HepG2 (cell line): ENCODE measurements around the gene CEP97. TPM values are rescaled to one million over a fixed set of nuclear protein-coding genes. Genes with fewer than 3 reads are reported as not detected.

Experiments used
- FIP1L1 ChIP-seq: fragments of 200-400 bp; formaldehyde crosslinking; IDR thresholded peaks from 2 replicates; pipeline ENCODE4 v1.6.1; 2018; ENCODE audit warnings: low read depth, mild to moderate bottlenecking, low read length, moderate library complexity, borderline replicate concordance; ENCODE audit not compliant: insufficient read depth
- FOXA3 ChIP-seq: IDR thresholded peaks from 2 replicates; pipeline ENCODE4 v1.6.1; 2016; ENCODE audit warnings: missing genetic modification reagents, missing compliant biosample characterization
- FOXK1 ChIP-seq: sonication (generic); formaldehyde crosslinking; IDR thresholded peaks from 2 replicates; pipeline ENCODE4 v1.4.0; 2020; ENCODE audit warnings: low read depth, missing genetic modification reagents, borderline replicate concordance
- KDM3A ChIP-seq: IDR thresholded peaks from 2 replicates; pipeline ENCODE4 v1.6.1; 2018; ENCODE audit warnings: low read depth, missing compliant biosample characterization
- KDM6A ChIP-seq: IDR thresholded peaks from 2 replicates; pipeline ENCODE4 v1.6.1; 2016; ENCODE audit warnings: low read depth
- NKX3-1 ChIP-seq: sonication (generic); formaldehyde crosslinking; IDR thresholded peaks from 2 replicates; pipeline ENCODE4 v1.5.0; 2020; ENCODE audit warnings: missing genetic modification reagents
- RBAK ChIP-seq: sonication (generic); formaldehyde crosslinking; IDR thresholded peaks from 2 replicates; pipeline ENCODE4 v1.5.1; 2020; ENCODE audit warnings: mild to moderate bottlenecking, missing genetic modification reagents
- SAFB2 ChIP-seq: sonication (generic); formaldehyde crosslinking; IDR thresholded peaks from 2 replicates; pipeline ENCODE4 v1.5.1; 2020; ENCODE audit warnings: missing genetic modification reagents, low read depth, mild to moderate bottlenecking, borderline replicate concordance
- SSRP1 ChIP-seq: IDR thresholded peaks from 2 replicates; pipeline ENCODE4 v1.6.1; 2016; ENCODE audit warnings: control low read depth
- TCF7L2 ChIP-seq: IDR thresholded peaks from 2 replicates; pipeline ENCODE4 v1.6.1; 2011; ENCODE audit warnings: mild to moderate bottlenecking, low read depth, low read length, moderate library complexity
- TRAFD1 ChIP-seq: sonication (generic); formaldehyde crosslinking; IDR thresholded peaks from 2 replicates; pipeline ENCODE4 v1.5.1; 2020; ENCODE audit warnings: missing genetic modification reagents, mild to moderate bottlenecking, borderline replicate concordance
- WIZ ChIP-seq: sonication (generic); formaldehyde crosslinking; IDR thresholded peaks from 2 replicates; pipeline ENCODE4 v1.5.1; 2020; ENCODE audit warnings: mild to moderate bottlenecking, missing genetic modification reagents
- XBP1 ChIP-seq: sonication (generic); formaldehyde crosslinking; IDR thresholded peaks from 2 replicates; pipeline ENCODE4 v1.5.0; 2020; ENCODE audit warnings: missing genetic modification reagents
- ZBTB38 ChIP-seq: sonication (generic); formaldehyde crosslinking; IDR thresholded peaks from 2 replicates; pipeline ENCODE4 v1.5.1; 2020; ENCODE audit warnings: mild to moderate bottlenecking, missing genetic modification reagents
- ZKSCAN8 ChIP-seq: IDR thresholded peaks from 2 replicates; pipeline ENCODE4 v1.6.1; 2016; ENCODE audit warnings: borderline replicate concordance, missing genetic modification reagents, missing compliant biosample characterization
- ZNF484 ChIP-seq: sonication (generic); formaldehyde crosslinking; IDR thresholded peaks from 2 replicates; pipeline ENCODE4 v1.5.1; 2020; ENCODE audit warnings: mild to moderate bottlenecking, low read depth, missing genetic modification reagents, borderline replicate concordance
- ZNF572 ChIP-seq: sonication (generic); formaldehyde crosslinking; IDR thresholded peaks from 2 replicates; pipeline ENCODE4 v1.5.1; 2020; ENCODE audit warnings: mild to moderate bottlenecking, missing genetic modification reagents
- ZNF772 ChIP-seq: sonication (generic); formaldehyde crosslinking; IDR thresholded peaks from 2 replicates; pipeline ENCODE4 v1.5.0; 2020; ENCODE audit warnings: mild to moderate bottlenecking, missing genetic modification reagents
- polyA plus RNA-seq, 8 experiments: library from polyadenylated mRNA; depleted of rRNA in 3 of 8; stranded (reverse) in 7 of 8; unstranded in 1 of 8; fragments of >200 nt; fragmentation: Illumina TruSeq in 4 of 8; extraction: Trizol in 4 of 8; gene quantifications; 2 replicates each; pipeline versions ENCODE4 v1.2.1 to v1.2.3, GENCODE V29; 2011 to 2016; ENCODE audit warnings: low read depth in 4 of 8, missing spikeins in 1 of 8, mixed read lengths in 1 of 8; ENCODE audit not compliant: insufficient read depth in 1 of 8
- total RNA-seq, 5 experiments: library from RNA; depleted of rRNA; stranded (reverse); fragments of >200 nt; fragmentation: Illumina TruSeq; extraction: Trizol; gene quantifications; 2 replicates each; pipeline ENCODE4 v1.2.3, GENCODE V29; 2016; ENCODE audit warnings: low read depth in 1 of 5
- TF ChIP-seq, protein P1 (sequence below): sonication (generic); formaldehyde crosslinking; IDR thresholded peaks from 2 replicates; pipeline ENCODE4 v1.8.1; 2023; ENCODE audit warnings: mild to moderate bottlenecking, moderate library complexity, missing genetic modification reagents
- TF ChIP-seq, protein P2 (sequence below): sonication (generic); formaldehyde crosslinking; conservative IDR thresholded peaks from 2 replicates; pipeline ENCODE4 v1.8.1; 2023; ENCODE audit warnings: missing genetic modification reagents
- TF ChIP-seq, protein P3 (sequence below): sonication (generic); formaldehyde crosslinking; IDR thresholded peaks from 2 replicates; pipeline ENCODE4 v1.4.0; 2020; ENCODE audit warnings: missing genetic modification reagents, borderline replicate concordance
- TF ChIP-seq, protein P4 (sequence below): sonication (generic); formaldehyde crosslinking; IDR thresholded peaks from 2 replicates; pipeline ENCODE4 v1.4.0; 2020; ENCODE audit warnings: mild to moderate bottlenecking, low read depth, missing genetic modification reagents

The CEP97 gene
- total and polyA plus RNA-seq, 2 of the 13 experiments (the other 11 are each of a cell fraction or from before 2014, with no cell fraction given): 0.99 to 6.5 TPM

DNA sequence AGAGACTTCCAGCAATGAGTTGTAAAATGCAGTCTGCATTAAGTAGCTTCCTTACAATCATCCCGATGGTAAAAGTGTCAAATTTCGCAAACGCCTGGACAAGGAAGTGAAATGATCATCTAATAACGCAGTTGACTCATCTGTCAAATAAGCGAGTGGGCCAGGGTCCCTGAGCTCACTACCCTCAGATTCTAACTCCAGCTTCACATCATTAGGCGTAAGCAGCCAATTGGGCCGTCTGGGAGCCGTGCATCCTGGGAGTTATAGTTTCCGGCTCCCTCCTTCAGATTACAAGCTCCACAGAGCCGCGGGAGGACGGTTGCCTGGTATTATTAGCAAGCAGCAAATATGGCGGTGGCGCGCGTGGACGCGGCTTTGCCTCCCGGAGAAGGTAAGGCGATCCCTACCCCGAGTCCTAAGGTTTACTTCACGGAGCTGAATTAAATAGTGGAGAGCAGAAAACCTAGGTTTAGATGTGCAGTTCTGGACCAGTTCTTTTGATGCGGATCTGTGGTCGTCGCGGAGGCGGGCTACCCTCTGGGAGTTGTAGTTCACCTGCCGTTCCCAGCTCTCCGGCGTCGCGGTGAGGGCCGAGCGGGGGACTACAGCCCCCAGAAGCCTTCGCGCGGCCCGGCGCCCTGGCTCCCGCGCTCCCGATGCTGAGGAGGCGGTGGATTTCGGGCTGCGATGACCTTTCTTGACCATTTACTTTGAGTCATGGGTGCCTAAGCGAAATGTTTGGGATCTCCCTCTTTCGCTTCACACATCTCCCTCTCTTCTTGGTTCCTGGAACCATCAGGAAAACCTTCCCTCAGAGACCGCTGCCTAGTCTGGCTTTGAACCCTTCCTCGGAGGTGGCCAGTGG is at the start of gene CEP97 (continued):
- TF ChIP-seq, protein P1, sequence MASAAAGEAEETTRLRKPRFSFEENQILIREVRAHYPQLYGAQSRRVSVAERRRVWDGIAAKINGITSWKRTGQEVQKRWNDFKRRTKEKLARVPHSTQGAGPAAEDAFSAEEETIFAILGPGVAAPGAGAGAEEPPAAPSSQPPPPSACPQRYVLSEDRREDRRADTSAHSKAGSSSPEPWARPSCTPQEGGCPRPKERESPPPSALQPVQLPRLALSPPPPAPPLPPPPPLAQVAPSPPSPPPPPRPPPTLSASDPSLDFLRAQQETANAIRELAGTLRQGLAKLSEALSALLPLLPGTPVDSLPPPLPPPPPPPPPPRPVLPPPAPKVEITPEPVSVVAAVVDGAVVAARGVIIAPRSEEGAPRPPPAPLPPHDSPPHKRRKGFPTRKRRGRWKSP: 0 out of 2 replicates have a peak, but pooled peaks have one; percentile 47
- no peak for TF ChIP-seq SAFB2 (CRISPR knock-in tag)
- no peak; the same call in 1 of the 2 replicates for TF ChIP-seq ZKSCAN8
- 0 out of 2 replicates have a peak, but pooled peaks have one; percentile 29 for TF ChIP-seq ZNF772 (CRISPR knock-in tag)
- TF ChIP-seq, protein P2, sequence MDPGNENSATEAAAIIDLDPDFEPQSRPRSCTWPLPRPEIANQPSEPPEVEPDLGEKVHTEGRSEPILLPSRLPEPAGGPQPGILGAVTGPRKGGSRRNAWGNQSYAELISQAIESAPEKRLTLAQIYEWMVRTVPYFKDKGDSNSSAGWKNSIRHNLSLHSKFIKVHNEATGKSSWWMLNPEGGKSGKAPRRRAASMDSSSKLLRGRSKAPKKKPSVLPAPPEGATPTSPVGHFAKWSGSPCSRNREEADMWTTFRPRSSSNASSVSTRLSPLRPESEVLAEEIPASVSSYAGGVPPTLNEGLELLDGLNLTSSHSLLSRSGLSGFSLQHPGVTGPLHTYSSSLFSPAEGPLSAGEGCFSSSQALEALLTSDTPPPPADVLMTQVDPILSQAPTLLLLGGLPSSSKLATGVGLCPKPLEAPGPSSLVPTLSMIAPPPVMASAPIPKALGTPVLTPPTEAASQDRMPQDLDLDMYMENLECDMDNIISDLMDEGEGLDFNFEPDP (CRISPR knock-in tag): no peak
- TF ChIP-seq, protein P3, sequence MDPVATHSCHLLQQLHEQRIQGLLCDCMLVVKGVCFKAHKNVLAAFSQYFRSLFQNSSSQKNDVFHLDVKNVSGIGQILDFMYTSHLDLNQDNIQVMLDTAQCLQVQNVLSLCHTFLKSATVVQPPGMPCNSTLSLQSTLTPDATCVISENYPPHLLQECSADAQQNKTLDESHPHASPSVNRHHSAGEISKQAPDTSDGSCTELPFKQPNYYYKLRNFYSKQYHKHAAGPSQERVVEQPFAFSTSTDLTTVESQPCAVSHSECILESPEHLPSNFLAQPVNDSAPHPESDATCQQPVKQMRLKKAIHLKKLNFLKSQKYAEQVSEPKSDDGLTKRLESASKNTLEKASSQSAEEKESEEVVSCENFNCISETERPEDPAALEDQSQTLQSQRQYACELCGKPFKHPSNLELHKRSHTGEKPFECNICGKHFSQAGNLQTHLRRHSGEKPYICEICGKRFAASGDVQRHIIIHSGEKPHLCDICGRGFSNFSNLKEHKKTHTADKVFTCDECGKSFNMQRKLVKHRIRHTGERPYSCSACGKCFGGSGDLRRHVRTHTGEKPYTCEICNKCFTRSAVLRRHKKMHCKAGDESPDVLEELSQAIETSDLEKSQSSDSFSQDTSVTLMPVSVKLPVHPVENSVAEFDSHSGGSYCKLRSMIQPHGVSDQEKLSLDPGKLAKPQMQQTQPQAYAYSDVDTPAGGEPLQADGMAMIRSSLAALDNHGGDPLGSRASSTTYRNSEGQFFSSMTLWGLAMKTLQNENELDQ: no peak
- TF ChIP-seq ZNF572 (CRISPR knock-in tag): no peak; the same call in 1 of the 2 replicates
- TF ChIP-seq ZNF484: no peak
- TF ChIP-seq NKX3-1 (CRISPR knock-in tag): no peak
- TF ChIP-seq TCF7L2: no peak
- TF ChIP-seq, protein P4, sequence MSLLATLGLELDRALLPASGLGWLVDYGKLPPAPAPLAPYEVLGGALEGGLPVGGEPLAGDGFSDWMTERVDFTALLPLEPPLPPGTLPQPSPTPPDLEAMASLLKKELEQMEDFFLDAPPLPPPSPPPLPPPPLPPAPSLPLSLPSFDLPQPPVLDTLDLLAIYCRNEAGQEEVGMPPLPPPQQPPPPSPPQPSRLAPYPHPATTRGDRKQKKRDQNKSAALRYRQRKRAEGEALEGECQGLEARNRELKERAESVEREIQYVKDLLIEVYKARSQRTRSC (CRISPR knock-in tag): 0 out of 2 replicates have a peak, but pooled peaks have one; percentile 22
- no peak for TF ChIP-seq WIZ (CRISPR knock-in tag)
- TF ChIP-seq ZBTB38 (CRISPR knock-in tag): no peak; the same call in 1 of the 2 replicates
- TF ChIP-seq SSRP1 (CRISPR knock-in tag): no peak
- no peak for TF ChIP-seq KDM6A (CRISPR knock-in tag)
- TF ChIP-seq KDM3A (CRISPR knock-in tag): no peak
- TF ChIP-seq FOXA3 (CRISPR knock-in tag): 0 out of 2 replicates have a peak, but pooled peaks have one; percentile 9
- TF ChIP-seq TRAFD1: no peak
- TF ChIP-seq FOXK1 (CRISPR knock-in tag): no peak
- TF ChIP-seq XBP1 (CRISPR knock-in tag): no peak
- no peak for TF ChIP-seq FIP1L1
- TF ChIP-seq RBAK: no peak
